MCF 10A (cell line): Measurements from ENCODE around the gene XRN2. TPM values are rescaled to one million over a fixed set of nuclear protein-coding genes. Genes with fewer than 3 reads are reported as not detected.

Source experiments
- BruUV-seq: library from RNA; stranded (reverse); fragments of 400-500 nt; replicated peaks from 2 replicates; lab custom pipeline; 2021; lab: Mats Ljungman, UMichigan
- CTCF ChIA-PET: fragments of 300-600 bp; sonication (Branson Sonifier 250); formaldehyde crosslinking; extraction: SDS; loops from one replicate; lab custom pipeline; 2021; ENCODE audit warnings: antibody characterized with exemption, inconsistent platforms; lab: Yijun Ruan, JAX
- POLR2A ChIA-PET: fragments of 300-600, 350-650 bp; sonication (Branson Sonifier 250); formaldehyde crosslinking; extraction: SDS; loops from one replicate; lab custom pipeline; 2020; ENCODE audit warnings: antibody characterized with exemption, inconsistent platforms; lab: Yijun Ruan, JAX
- DNase-seq: peaks from one replicate; pipeline ENCODE4 v3.0.0-alpha.2; 2018; ENCODE audit not compliant: unreplicated experiment
- H3K27ac Mint-ChIP-seq: one replicate; pipeline ENCODE4 v1.8.0; 2022; ENCODE audit warnings: mild to moderate bottlenecking, low read depth, mixed read lengths; ENCODE audit not compliant: unreplicated experiment
- H3K27me3 Mint-ChIP-seq: one replicate; pipeline ENCODE4 v1.8.0; 2022; ENCODE audit warnings: mixed read lengths; ENCODE audit not compliant: insufficient read depth, unreplicated experiment
- H3K36me3 Mint-ChIP-seq: one replicate; pipeline ENCODE4 v1.8.0; 2022; ENCODE audit warnings: mild to moderate bottlenecking, moderate library complexity, mixed read lengths; ENCODE audit not compliant: insufficient read depth, unreplicated experiment
- H3K4me1 Mint-ChIP-seq: one replicate; pipeline ENCODE4 v1.8.0; 2022; ENCODE audit warnings: mixed read lengths; ENCODE audit not compliant: insufficient read depth, unreplicated experiment
- H3K4me3 Mint-ChIP-seq: one replicate; pipeline ENCODE4 v1.8.0; 2022; ENCODE audit warnings: mild to moderate bottlenecking, moderate library complexity, mixed read lengths; ENCODE audit not compliant: unreplicated experiment
- H3K9me3 Mint-ChIP-seq: one replicate; pipeline ENCODE4 v1.8.0; 2022; ENCODE audit warnings: mixed read lengths; ENCODE audit not compliant: unreplicated experiment
- CTCF ChIP-seq: fragments of 200-600 bp; IDR thresholded peaks from one replicate; pipeline ENCODE4 v1.8.0; 2022; ENCODE audit warnings: antibody characterized with exemption, mild to moderate bottlenecking; ENCODE audit not compliant: unreplicated experiment
- intact Hi-C: fragments of 100-400 bp; cut with micrococcal nuclease; formaldehyde crosslinking; loops from 2 replicates; pipeline ENCODE4 v1.14.1; 2022
- total RNA-seq: library from RNA; stranded (reverse); gene quantifications from 2 replicates; pipeline ENCODE4 v1.2.3, GENCODE V29; 2022

XRN2 gene
- total RNA-seq, 1 experiment from 2014 or later, result 67.8 TPM

GRCh38 chr20:21432911-21433310, 129.8 kb downstream of the XRN2 start:
- no peak overlapping the region for H3K27ac Mint-ChIP-seq
- DNase-seq, result no peak
- no peak overlapping the region for H3K4me3 Mint-ChIP-seq
- ChIA-PET CTCF (interaction anchor here (0.7 to 2.7 kb wide), 3 partner anchors 197 to 860 kb away, joined by 3 to 7 read pairs (median 3); no protein-coding TSS in a partner anchor), POLR2A (interaction anchor here (1.5 kb wide), 1 partner anchor 71 kb away, joined by 3 read pairs; no protein-coding TSS in a partner anchor)
- H3K9me3 Mint-ChIP-seq, result no peaks in the 10 kb centered on the region
- intact Hi-C loops, result no loop called here
- no peak for TF ChIP-seq CTCF
- peaks cover 18% of the 10 kb centered on the region for H3K4me1 Mint-ChIP-seq
- no peaks in the 10 kb centered on the region for H3K36me3 Mint-ChIP-seq
- no peaks in the 10 kb centered on the region for H3K27me3 Mint-ChIP-seq
- BruUV-seq, result no TSS peak

DNA sequence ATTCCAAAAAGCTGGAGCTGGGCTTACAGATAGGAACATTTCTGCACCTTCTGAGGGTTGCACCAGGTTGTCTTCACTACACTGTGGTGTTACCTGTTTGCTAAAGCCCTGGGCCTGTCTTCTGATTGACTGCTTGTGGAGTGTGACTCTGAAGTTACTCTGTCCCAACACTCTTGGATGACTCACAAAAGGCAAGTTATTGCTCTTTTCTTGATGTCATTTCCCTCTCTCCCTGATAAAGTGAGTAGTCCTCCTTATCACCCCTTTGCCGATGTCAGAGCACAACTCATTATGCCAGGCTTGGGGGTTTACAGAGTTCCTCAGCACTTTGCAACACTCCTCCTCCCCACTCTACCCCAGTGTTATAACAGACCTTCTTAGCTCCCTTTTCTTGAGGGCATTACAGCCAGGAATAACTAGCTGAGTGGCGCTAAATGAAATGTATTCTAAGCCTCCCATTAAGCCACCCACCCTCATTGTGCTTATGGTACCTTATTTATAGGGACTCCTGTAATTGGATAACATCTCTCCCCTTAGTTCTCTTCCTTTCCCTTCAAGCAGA, 130.3 kb downstream of the XRN2 start:
- intact Hi-C loops, result no loop called here
- TF ChIP-seq CTCF, result no peak
- peak; percentile 14 for DNase-seq
- ChIA-PET POLR2A (interaction anchor here (0.5 to 1.5 kb wide), 2 partner anchors 53 to 72 kb away, joined by 3 read pairs; no protein-coding TSS in a partner anchor), CTCF (interaction anchor here (1.1 to 2.7 kb wide), 3 partner anchors 198 to 573 kb away, joined by 3 to 7 read pairs (median 3); no protein-coding TSS in a partner anchor)
- H3K27ac Mint-ChIP-seq, result no peak overlapping the region
- peaks cover 18% of the 10 kb centered on the region for H3K4me1 Mint-ChIP-seq
- BruUV-seq, result no TSS peak
- no peaks in the 10 kb centered on the region for H3K27me3 Mint-ChIP-seq
- no peak overlapping the region for H3K4me3 Mint-ChIP-seq
- no peaks in the 10 kb centered on the region for H3K36me3 Mint-ChIP-seq
- no peaks in the 10 kb centered on the region for H3K9me3 Mint-ChIP-seq

DNA sequence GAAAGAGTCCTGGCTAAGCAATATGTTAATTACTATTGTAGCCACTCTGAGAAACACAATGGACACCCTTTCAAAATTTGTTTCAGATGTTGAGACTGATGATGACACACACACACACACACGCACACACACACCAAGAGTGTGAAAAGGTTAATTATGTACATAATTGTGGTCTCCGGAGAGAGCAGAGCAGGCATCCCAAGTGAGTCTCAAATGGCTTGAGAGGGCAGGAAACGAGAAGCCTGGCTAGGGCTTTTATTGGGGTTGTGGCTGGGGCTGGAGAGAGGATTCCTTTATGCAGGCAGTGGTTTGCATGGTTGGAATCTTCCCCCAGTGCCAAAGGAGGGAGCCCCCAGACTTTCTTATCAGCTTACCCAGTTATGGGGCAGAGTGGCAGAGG, 132.4 kb downstream of the XRN2 start:
- H3K36me3 Mint-ChIP-seq, result no peaks in the 10 kb centered on the region
- no peaks in the 10 kb centered on the region for H3K27me3 Mint-ChIP-seq
- CTCF ChIA-PET, result no interaction called here
- H3K4me3 Mint-ChIP-seq, result no peak overlapping the region
- H3K9me3 Mint-ChIP-seq, result peaks cover 5% of the 10 kb centered on the region
- peak overlapping the region; percentile 35 for H3K27ac Mint-ChIP-seq
- H3K4me1 Mint-ChIP-seq, result peaks cover 18% of the 10 kb centered on the region
- intact Hi-C loops, result no loop called here
- no peak for TF ChIP-seq CTCF
- POLR2A ChIA-PET, result no interaction called here
- DNase-seq, result no peak
- BruUV-seq, result no TSS peak

- intact Hi-C loops, result no loop called here
- ChIA-PET POLR2A (no interaction called here), CTCF (interaction anchor here (0.5 to 0.6 kb wide), 2 partner anchors 54 to 83 kb away, joined by 3 read pairs; no protein-coding TSS in a partner anchor)
- Mint-ChIP-seq H3K36me3 (no peaks in the 10 kb centered on the region), H3K27ac (peak overlapping the region; percentile 35), H3K4me3 (no peak overlapping the region), H3K4me1 (peaks cover 18% of the 10 kb centered on the region), H3K27me3 (no peaks in the 10 kb centered on the region), H3K9me3 (peaks cover 6% of the 10 kb centered on the region)
- TF ChIP-seq CTCF, result no peak
- no TSS peak for BruUV-seq
- DNase-seq, result peak; percentile 54
Observed at GRCh38 chr20:21436205-21436604, 133.1 kb downstream of the XRN2 start.
